NCI-H1048 (cell line): ENCODE results near the gene OR6K2.

Source experiments
- DNase-seq: peaks from one replicate; lab custom pipeline; 2025; lab: John Stamatoyannopoulos, UW

Gene OR6K2

GRCh38 chr1:158685085-158685484, 15.4 kb downstream of the OR6K2 start:
- no peak for DNase-seq

GRCh38 chr1:158681606-158682005, 18.8 kb downstream of the OR6K2 start:
- DNase-seq = no peak

GRCh38 chr1:158679289-158679688, 21.2 kb downstream of the OR6K2 start:
- DNase-seq = no peak

GRCh38 chr1:158675563-158676323, 24.7 kb downstream of the OR6K2 start:
- no peak for DNase-seq

DNA sequence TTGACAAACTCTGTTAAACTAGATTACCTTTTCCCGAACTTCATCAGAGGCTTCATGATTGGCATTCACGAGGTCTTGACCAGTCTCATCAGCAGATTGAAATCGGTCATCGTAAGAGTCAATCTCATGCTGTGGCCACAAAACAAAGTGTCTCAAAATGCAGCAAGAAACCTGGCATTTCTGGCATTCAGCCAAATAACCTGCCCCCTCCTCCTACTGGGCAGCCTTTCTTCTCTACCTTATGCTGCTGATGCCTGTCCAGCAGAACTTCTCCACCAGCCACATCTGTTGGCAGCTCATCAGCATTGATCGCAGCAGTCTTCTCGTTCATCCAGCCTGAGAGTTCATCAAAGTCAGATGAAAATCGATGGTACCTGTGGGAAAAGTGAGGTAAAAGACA, 26.1 kb downstream of the OR6K2 start:
- no peak for DNase-seq

GRCh38 chr1:158666037-158666436, 34.4 kb downstream of the OR6K2 start:
- no peak for DNase-seq

- DNase-seq = no peak
Observed at GRCh38 chr1:158654571-158654970, 45.9 kb downstream of the OR6K2 start.

GRCh38 chr1:158654086-158654485, 46.4 kb downstream of the OR6K2 start:
- no peak for DNase-seq

DNA sequence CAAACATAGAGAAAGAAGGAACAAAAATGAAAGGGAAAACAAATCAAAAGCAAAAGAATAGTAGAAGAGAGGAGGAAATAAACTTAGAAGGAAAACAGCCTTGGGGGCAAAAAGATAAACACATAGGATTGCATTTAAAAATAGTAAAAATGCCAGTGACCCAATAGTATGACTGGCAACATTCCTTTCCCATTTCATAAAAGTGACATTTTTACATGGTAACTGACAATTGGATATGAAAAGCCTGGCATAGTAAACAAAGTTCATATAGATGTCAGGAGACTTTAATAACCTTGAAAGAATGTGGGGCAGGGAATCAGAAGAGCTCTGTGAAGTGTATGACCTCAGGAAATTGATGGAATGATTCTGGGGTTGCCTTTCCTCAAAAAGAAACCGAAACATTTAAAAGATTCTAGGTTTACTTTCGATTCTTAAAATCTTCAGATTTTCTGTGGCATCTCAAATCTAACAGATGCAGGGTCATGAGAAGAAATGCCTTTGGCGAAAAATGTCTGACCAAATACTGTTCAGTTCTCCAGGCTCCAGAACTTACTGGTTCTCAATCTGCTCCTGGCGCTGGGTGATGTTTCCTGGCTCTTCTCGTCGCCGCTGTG, 47.6 kb downstream of the OR6K2 start:
- DNase-seq = no peak
